Central memory CD4-positive, alpha-beta T cell (primary cell): Measurements from ENCODE around the gene KRR1.

Experiments used
- DNase-seq: peaks from one replicate; pipeline ENCODE4 v3.0.0; 2022
- total RNA-seq, 3 experiments: gene quantifications; one replicate each; lab custom pipeline; 2026; lab: John Stamatoyannopoulos, UW

KRR1 gene
- total RNA-seq = 132 to 271 (median 133) reads per million in 3 experiments

DNA sequence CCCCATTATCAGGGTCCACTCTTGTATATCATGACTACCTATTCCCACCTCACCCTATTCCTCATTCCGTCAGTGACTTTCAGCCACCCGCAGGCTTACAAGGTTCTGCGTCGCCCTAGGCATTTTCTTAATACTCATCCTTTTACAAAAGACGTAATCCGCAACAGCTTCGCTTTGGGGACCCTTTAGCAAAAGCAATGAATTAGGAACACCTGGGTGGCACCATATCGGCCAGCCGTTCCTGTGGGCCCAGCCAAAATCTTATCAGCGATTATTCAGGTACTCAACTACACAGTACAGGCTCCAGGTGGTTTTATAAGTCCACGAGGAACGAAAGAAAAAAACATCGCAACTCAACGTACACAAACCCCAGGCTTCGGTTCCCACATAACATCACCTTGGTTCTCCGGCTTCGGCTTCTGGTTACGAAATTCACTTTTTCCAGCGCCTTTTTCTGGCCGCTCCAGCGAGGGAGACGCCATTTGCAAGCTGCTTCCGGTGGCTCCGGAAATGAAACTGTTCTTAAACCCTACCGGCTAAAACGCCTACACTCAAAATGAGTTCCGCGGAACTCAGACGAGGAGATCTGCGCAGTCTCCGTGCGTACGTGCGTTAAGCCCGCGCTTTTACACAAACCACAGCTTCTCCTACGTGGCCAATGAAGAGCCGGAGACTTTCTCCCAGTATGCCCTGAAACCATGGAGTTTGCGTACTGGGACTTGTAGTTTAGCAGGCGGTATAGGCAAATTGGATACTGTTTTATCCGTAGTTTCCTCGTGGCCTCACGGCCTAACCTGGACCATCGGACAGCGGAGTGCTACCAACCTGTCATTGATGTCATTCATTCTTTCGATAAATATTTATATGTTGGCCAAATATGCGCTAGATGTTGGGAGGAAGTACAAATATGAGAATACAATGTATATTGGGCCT, at the start of gene KRR1:
Gene KRR1, minus strand, starts transcription at position 494 of the 933 bp plus-strand sequence. Its CDS starts 12 bp downstream, at position 482.
- DNase-seq = peak; percentile 91

GRCh38 chr12:75560167-75560566, 48.8 kb upstream of the KRR1 start:
- no peak for DNase-seq

DNA sequence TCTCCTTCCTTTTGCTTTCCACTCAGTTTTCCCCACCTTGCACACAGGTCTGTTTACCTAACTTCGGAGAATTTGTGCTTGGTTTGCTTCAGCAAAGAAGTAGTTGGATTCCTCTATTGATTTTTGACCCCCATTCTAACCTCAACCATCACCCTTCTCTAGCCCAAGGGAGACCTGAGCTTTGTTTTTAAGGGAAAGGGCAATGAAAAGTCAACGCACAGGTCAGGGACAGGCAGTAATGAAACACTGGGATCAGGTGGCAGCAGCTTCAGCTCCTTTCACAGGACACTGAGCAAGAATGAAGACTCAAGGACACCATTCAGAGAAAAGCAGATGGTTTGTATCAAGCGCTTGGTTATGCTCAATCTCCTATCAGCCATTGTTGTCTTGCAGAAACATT, 46.9 kb upstream of the KRR1 start:
- no peak for DNase-seq

- DNase-seq = no peak
Measured at GRCh38 chr12:75556311-75556899, 45.0 kb upstream of the KRR1 start.

GRCh38 chr12:75554556-75554880, 43.1 kb upstream of the KRR1 start:
- no peak for DNase-seq

- no peak for DNase-seq
Measured at GRCh38 chr12:75553836-75554555, 42.6 kb upstream of the KRR1 start.

GRCh38 chr12:75553398-75553797, 42.0 kb upstream of the KRR1 start:
- DNase-seq = no peak

DNA sequence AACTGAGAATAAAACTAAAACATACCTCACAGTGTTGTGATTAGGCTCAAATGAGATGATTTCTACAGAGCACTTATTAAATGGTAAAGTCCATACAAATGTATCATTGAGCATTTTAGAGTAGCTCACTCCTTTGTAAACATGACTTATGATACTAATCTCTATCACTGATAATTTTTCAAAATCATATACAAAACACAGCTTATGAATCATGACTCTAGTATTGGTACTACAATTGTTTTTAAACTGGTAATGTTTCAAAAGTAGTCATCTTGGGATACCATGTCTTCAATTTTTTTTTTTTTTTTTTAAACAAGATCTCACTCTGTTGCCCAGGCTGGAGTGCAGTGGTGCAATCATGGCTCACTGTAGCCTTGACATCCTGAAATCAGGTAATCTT, 40.1 kb upstream of the KRR1 start:
- no peak for DNase-seq

- no peak for DNase-seq
Measured at GRCh38 chr12:75550401-75551240, 39.2 kb upstream of the KRR1 start.

- DNase-seq = no peak
Measured at GRCh38 chr12:75549989-75550388, 38.6 kb upstream of the KRR1 start.

GRCh38 chr12:75548879-75549278, 37.5 kb upstream of the KRR1 start:
- DNase-seq = no peak

- no peak for DNase-seq
Measured at GRCh38 chr12:75545636-75546035, 34.2 kb upstream of the KRR1 start.

GRCh38 chr12:75543529-75543928, 32.1 kb upstream of the KRR1 start:
- no peak for DNase-seq

- DNase-seq = no peak
Measured at GRCh38 chr12:75542942-75543341, 31.5 kb upstream of the KRR1 start.

GRCh38 chr12:75539889-75540288, 28.5 kb upstream of the KRR1 start:
- no peak for DNase-seq

DNA sequence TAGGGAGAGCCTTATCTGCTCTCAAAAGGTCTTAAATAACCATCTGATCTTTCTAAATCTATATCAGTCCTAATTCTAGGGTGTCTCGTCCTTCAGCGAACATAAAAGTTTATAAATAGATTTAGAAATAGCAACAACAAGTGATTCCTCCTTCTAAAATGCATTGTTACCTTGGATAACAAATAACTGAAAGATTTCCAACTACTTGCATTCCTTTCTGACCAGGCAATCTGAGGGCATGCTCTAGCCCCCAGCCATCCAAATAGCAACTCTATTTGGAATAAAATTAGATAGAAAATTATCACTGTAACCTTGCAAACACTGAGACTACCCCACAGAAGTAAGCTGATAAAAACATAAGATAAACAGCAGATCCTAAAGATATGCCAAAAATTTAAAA, 21.8 kb upstream of the KRR1 start:
- DNase-seq = no peak

GRCh38 chr12:75529826-75530225, 18.4 kb upstream of the KRR1 start:
- no peak for DNase-seq

DNA sequence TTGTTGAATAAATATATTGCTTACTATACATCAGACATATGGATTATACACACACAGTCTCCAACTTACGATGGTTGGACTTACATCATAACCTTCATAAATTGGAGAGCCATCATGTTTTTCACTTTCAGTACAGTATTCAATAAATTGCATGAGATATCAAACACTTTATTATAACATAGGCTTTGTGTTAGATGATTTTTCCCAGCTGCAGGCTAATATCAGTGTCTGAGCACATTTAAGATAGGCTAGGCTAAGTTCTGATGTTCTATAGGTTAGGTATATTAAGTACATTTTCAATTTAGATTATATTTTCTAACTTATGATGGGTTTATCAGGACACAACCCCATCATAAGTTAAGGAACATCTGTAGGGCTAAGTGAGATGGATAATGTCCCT, 17.9 kb upstream of the KRR1 start:
- DNase-seq = no peak

- no peak for DNase-seq
Measured at GRCh38 chr12:75528692-75529091, 17.3 kb upstream of the KRR1 start.

DNA sequence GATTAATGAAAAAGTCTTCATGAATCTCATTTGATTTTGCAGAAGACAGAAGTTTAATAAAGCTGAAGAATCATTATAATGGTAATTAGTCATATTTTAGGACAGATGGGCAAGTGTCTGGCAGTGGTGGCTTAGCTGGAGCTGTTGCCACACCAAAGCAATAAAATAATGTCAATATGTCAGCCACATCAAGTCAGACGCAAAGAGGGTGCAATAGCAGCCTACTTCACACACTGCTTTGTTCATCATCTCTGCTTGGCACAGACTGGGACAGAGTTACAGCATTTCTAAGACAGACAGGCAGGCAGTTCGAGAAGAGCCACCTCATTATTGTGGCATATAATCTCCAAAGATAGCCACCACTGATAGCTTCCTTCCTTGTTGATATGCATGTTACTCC, 16.9 kb upstream of the KRR1 start:
- no peak for DNase-seq

DNA sequence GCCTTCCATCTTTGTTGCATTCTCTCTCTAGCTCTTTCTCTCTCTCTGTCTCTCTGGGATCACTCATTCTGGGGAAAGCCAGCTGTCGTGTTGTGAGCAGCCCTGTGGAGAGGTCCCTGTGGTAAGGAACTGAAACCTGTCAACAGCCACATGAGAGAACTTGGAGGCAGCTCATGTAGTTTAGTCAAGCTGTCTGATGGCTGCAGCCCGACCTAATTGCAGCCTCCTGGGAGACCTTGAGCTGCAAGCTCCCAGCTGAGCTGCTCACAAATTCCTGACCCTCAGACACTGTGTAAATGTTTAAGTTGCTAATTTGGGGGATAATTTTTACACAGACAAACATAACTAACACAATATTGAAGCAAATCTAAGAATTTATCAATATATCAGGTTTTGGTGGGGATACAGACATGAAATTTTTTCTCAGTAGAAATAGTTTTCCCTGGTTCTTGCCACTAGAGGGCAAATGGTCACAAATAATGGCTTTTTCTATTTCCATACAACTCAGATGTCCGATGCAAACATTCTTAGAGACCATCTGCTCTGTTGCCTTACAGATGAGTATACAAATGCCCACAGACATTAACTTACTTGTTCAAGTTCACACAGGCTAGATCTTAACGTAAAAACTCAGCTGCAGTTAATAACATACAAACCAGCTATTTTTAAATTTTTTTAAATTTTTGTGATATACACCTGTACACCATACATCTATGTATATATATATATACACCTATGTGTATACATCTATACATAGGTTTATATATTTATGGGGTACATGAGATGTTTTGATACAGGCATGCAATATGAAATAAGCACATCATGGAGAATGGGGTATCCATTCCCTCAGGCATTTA, 15.5 kb upstream of the KRR1 start:
- DNase-seq = peak; percentile 24

DNA sequence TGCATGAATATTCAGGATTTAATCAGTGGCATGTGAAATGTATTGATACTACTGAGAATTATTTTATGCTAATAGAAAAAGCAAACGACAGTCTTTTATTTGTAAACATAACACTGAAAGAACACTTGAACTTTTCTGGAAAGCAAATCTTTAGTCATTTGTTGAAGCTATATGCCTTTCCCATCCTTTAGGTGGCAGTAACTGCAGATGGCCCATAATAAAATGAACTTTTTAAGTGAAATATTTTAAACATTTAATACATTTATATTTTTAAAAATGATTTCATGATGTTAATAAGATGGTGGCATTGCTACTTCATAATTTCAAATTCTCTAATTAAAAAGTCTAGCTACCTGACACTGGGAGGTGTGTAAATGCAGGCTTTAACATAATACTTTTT, 13.9 kb upstream of the KRR1 start:
- no peak for DNase-seq
